Brain microvascular endothelial cell (primary cell): ENCODE results near the gene LCP1.

ENCODE experiments used
- DNase-seq: peaks from one replicate; pipeline ENCODE4 v3.0.0-alpha.2; 2020
- H3K27ac ChIP-seq: fragments of 250-450 bp; sonication (Bioruptor Pico); 2 replicates; pipeline ENCODE4 v1.5.1; 2020; ENCODE audit warnings: mild to moderate bottlenecking, moderate library complexity
- H3K27me3 ChIP-seq: fragments of 250-450 bp; sonication (Bioruptor Pico); replicated peaks from 2 replicates; pipeline ENCODE4 v1.5.1; 2020; ENCODE audit warnings: mild to moderate bottlenecking
- H3K36me3 ChIP-seq: fragments of 250-450 bp; sonication (Bioruptor Pico); replicated peaks from 2 replicates; pipeline ENCODE4 v1.5.1; 2020; ENCODE audit warnings: mild to moderate bottlenecking
- H3K4me3 ChIP-seq: 2 replicates; pipeline ENCODE4 v1.5.1; 2011; ENCODE audit warnings: low read depth, mild to moderate bottlenecking, control low read depth, low read length, moderate library complexity
- in situ Hi-C: cut with HindIII; loops from 2 replicates; pipeline ENCODE4 v1.10.0; 2017; ENCODE audit warnings: low sequenced_read_pairs, low pct_ligation_motif_present
- TF ChIP-seq, protein P1 (sequence below): IDR thresholded peaks from 2 replicates; pipeline ENCODE4 v1.5.1; 2011; ENCODE audit warnings: low read depth, mild to moderate bottlenecking, moderate library complexity, low read length, control low read depth, inconsistent platforms; ENCODE audit errors: missing control alignments

LCP1 gene

DNA sequence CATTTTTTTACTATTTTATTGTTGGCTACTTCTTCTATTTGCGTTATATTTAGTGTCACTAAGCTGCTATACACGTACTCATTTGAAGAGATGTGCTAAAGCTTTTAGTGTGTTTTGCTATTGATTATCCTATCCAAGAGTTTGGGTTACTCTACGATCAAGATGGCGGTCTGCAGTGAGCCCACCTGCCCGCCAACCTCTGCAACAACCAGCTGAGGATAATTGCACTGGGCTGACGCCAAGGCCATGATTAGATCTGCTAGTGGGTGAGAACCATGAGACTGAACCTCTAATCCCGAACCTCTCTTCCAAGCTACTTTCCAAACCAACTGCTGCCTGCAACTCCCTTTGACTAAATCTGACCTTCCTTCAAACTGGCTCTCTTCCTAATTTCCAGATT is 78.9 kb downstream of the LCP1 start:
- TF ChIP-seq, protein P1, sequence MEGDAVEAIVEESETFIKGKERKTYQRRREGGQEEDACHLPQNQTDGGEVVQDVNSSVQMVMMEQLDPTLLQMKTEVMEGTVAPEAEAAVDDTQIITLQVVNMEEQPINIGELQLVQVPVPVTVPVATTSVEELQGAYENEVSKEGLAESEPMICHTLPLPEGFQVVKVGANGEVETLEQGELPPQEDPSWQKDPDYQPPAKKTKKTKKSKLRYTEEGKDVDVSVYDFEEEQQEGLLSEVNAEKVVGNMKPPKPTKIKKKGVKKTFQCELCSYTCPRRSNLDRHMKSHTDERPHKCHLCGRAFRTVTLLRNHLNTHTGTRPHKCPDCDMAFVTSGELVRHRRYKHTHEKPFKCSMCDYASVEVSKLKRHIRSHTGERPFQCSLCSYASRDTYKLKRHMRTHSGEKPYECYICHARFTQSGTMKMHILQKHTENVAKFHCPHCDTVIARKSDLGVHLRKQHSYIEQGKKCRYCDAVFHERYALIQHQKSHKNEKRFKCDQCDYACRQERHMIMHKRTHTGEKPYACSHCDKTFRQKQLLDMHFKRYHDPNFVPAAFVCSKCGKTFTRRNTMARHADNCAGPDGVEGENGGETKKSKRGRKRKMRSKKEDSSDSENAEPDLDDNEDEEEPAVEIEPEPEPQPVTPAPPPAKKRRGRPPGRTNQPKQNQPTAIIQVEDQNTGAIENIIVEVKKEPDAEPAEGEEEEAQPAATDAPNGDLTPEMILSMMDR: no peak
- in situ Hi-C loops: no loop called here
- Histone ChIP-seq H3K4me3 (no peak overlapping the region), H3K27ac (no peak overlapping the region), H3K27me3 (no peaks in the 10 kb centered on the region), H3K36me3 (no peaks in the 10 kb centered on the region)
- DNase-seq: no peak

- TF ChIP-seq, protein P1: no peak
- Histone ChIP-seq H3K36me3 (no peaks in the 10 kb centered on the region), H3K27ac (no peak overlapping the region), H3K27me3 (no peaks in the 10 kb centered on the region), H3K4me3 (no peak overlapping the region)
- in situ Hi-C loops: no loop called here
- no peak for DNase-seq
These were observed 79.7 kb downstream of the LCP1 start for GRCh38 chr13:46102255-46102605.

DNA sequence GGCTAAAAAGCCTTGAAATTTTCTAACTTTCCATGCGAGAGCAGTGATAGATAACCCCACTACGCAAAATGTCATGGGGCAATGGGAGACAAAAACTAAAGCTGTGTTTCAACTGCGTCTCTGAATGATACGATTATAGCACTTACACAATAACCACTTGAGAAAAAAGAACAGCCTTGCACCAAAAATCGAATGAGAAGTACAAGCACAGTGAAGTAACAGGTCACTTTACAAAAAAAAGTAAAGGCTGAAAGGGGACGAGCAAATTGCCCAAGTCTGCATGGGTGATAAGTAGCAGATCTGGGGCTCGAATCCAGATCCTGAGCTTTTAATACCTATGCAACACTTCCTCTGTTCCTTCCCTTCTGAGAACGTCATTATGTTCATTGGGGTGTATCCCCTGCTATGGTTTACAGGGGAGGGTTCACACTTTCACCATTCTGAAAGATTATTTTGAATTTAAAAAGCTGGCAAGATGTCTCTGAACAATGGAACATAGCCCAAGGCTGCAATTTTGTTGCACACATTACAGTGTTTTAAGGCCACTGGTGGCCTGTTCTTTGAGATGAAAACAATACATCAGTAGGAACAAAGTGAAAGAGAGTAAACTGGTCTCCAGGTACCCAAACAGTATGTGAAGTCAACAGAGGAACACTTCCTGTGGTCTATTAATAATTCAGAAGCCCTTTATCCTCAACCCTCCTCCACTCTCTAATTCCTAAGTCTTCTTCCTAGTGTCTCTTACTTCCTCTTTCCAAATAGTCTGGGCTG is 80.3 kb downstream of the LCP1 start:
- H3K36me3 ChIP-seq: no peaks in the 10 kb centered on the region
- in situ Hi-C loops: no loop called here
- DNase-seq: no peak
- no peak overlapping the region for H3K27ac ChIP-seq
- H3K27me3 ChIP-seq: no peaks in the 10 kb centered on the region
- TF ChIP-seq, protein P1: no peak
- H3K4me3 ChIP-seq: no peak overlapping the region

GRCh38 chr13:46101002-46101401 is 81.0 kb downstream of the LCP1 start:
- H3K4me3 ChIP-seq: no peak overlapping the region
- DNase-seq: no peak
- no peaks in the 10 kb centered on the region for H3K36me3 ChIP-seq
- no peak overlapping the region for H3K27ac ChIP-seq
- in situ Hi-C loops: no loop called here
- TF ChIP-seq, protein P1: no peak
- H3K27me3 ChIP-seq: no peaks in the 10 kb centered on the region

GRCh38 chr13:46100191-46100815 is 81.7 kb downstream of the LCP1 start:
- no peak for DNase-seq
- H3K27me3 ChIP-seq: no peaks in the 10 kb centered on the region
- H3K27ac ChIP-seq: no peak overlapping the region
- H3K4me3 ChIP-seq: no peak overlapping the region
- TF ChIP-seq, protein P1: no peak
- no peaks in the 10 kb centered on the region for H3K36me3 ChIP-seq
- in situ Hi-C loops: no loop called here

DNA sequence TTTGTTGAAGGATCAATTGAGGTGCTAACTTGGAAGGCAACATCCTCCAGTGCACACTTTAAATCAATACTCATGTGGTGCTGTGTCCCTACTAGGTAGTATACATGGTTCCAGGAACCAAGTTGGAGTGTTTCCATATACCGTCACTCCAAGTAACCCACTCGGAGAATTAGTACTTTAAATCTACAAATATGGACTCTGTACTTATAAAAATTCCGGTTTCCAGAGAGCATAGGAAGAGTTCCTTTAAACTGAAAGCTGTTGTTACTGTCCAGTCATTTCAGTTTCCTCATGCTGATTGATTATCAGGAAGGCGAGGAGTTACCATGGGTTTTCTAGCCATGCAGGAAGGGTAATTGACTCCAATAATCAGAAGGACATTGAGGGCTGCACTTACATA is 84.3 kb downstream of the LCP1 start:
- TF ChIP-seq, protein P1: no peak
- Histone ChIP-seq H3K27me3 (no peaks in the 10 kb centered on the region), H3K27ac (no peak overlapping the region), H3K36me3 (no peaks in the 10 kb centered on the region), H3K4me3 (no peak overlapping the region)
- in situ Hi-C loops: no loop called here
- DNase-seq: no peak
